H9 (cell line): Measurements from ENCODE around the gene DDI2. TPM values are rescaled to one million over a fixed set of nuclear protein-coding genes. Genes with fewer than 3 reads are reported as not detected.

Experiments
- DNase-seq: peaks from one replicate; pipeline ENCODE4 v3.0.0-alpha.2; 2017
- H2AFZ ChIP-seq: one replicate; pipeline ENCODE4 v1.6.1; 2013; ENCODE audit warnings: mild to moderate bottlenecking, low read length, control low read depth, moderate library complexity
- H2AK5ac ChIP-seq: 2 replicates; pipeline ENCODE4 v1.6.1; 2013; ENCODE audit warnings: low read length, control low read depth, mixed read lengths; ENCODE audit not compliant: insufficient read length
- H2BK120ac ChIP-seq: one replicate; pipeline ENCODE4 v1.6.1; 2013; ENCODE audit warnings: low read depth, mild to moderate bottlenecking, low read length, control low read depth, inconsistent platforms; ENCODE audit not compliant: poor library complexity, severe bottlenecking
- H2BK12ac ChIP-seq: 2 replicates; pipeline ENCODE4 v1.6.1; 2013; ENCODE audit warnings: low read length, control low read depth, mixed read lengths, low read depth; ENCODE audit not compliant: insufficient read length
- H2BK15ac ChIP-seq: 2 replicates; pipeline ENCODE4 v1.6.1; 2013; ENCODE audit warnings: low read depth, low read length, control low read depth
- H2BK20ac ChIP-seq: one replicate; pipeline ENCODE4 v1.6.1; 2013; ENCODE audit warnings: low read depth, mild to moderate bottlenecking, low read length, control low read depth, inconsistent platforms; ENCODE audit not compliant: poor library complexity, severe bottlenecking
- H2BK5ac ChIP-seq: 2 replicates; pipeline ENCODE4 v1.6.1; 2013; ENCODE audit warnings: low read length, control low read depth, mixed read lengths; ENCODE audit not compliant: insufficient read length
- H3K14ac ChIP-seq: 2 replicates; pipeline ENCODE4 v1.6.1; 2013; ENCODE audit warnings: low read length, control low read depth; ENCODE audit not compliant: insufficient read depth
- H3K18ac ChIP-seq: 2 replicates; pipeline ENCODE4 v1.6.1; 2013; ENCODE audit warnings: low read depth, mild to moderate bottlenecking, mixed read lengths, low read length, control low read depth; ENCODE audit not compliant: insufficient read length
- H3K23ac ChIP-seq: 2 replicates; pipeline ENCODE4 v1.6.1; 2013; ENCODE audit warnings: low read length, control low read depth, mixed read lengths, low read depth; ENCODE audit not compliant: insufficient read length
- H3K23me2 ChIP-seq: 2 replicates; pipeline ENCODE4 v1.6.1; 2013; ENCODE audit warnings: low read depth, mild to moderate bottlenecking, mixed read lengths, low read length, control low read depth; ENCODE audit not compliant: insufficient read length, poor library complexity, severe bottlenecking
- H3K27ac ChIP-seq: 2 replicates; pipeline ENCODE4 v1.5.1; 2013; ENCODE audit warnings: low read length, control low read depth, mixed read lengths, low read depth; ENCODE audit not compliant: insufficient read length
- H3K27me3 ChIP-seq: 2 replicates; pipeline ENCODE4 v1.6.1; 2013; ENCODE audit warnings: low read length, control low read depth, inconsistent platforms; ENCODE audit not compliant: insufficient read depth
- H3K4ac ChIP-seq: 2 replicates; pipeline ENCODE4 v1.6.1; 2013; ENCODE audit warnings: low read depth, mild to moderate bottlenecking, control low read depth, inconsistent platforms, low read length, moderate library complexity
- H3K4me1 ChIP-seq: 2 replicates; pipeline ENCODE4 v1.6.1; 2013; ENCODE audit warnings: low read length, control low read depth, inconsistent platforms; ENCODE audit not compliant: insufficient read depth
- H3K4me2 ChIP-seq: 2 replicates; pipeline ENCODE4 v1.6.1; 2013; ENCODE audit warnings: low read length, control low read depth, mixed read lengths; ENCODE audit not compliant: insufficient read length, insufficient read depth
- H3K56ac ChIP-seq: 2 replicates; pipeline ENCODE4 v1.6.1; 2013; ENCODE audit warnings: low read depth, mild to moderate bottlenecking, mixed read lengths, low read length, control low read depth; ENCODE audit not compliant: insufficient read length
- H3K79me1 ChIP-seq: 2 replicates; pipeline ENCODE4 v1.6.1; 2013; ENCODE audit warnings: low read depth, mild to moderate bottlenecking, moderate library complexity, low read length, control low read depth, inconsistent platforms; ENCODE audit not compliant: insufficient read depth, poor library complexity, severe bottlenecking
- H3K79me2 ChIP-seq: 2 replicates; pipeline ENCODE4 v1.6.1; 2013; ENCODE audit warnings: low read length, control low read depth, inconsistent platforms; ENCODE audit not compliant: insufficient read depth
- H3K9ac ChIP-seq: 2 replicates; pipeline ENCODE4 v1.6.1; 2013; ENCODE audit warnings: low read length, control low read depth, mixed read lengths; ENCODE audit not compliant: insufficient read length; ENCODE audit errors: extremely low read depth
- H3K9me3 ChIP-seq: one replicate; pipeline ENCODE4 v1.6.1; 2013; ENCODE audit warnings: low read depth, low read length, inconsistent platforms; ENCODE audit not compliant: control insufficient read depth
- H3T11ph ChIP-seq: one replicate; pipeline ENCODE4 v1.6.1; 2013; ENCODE audit warnings: mild to moderate bottlenecking, low read length, control low read depth, inconsistent platforms
- H4K20me1 ChIP-seq: one replicate; pipeline ENCODE4 v1.6.1; 2013; ENCODE audit not compliant: control insufficient read depth, insufficient read length, insufficient read depth
- H4K5ac ChIP-seq: 2 replicates; pipeline ENCODE4 v1.6.1; 2013; ENCODE audit warnings: low read depth, mild to moderate bottlenecking, mixed read lengths, low read length, control low read depth; ENCODE audit not compliant: insufficient read length
- H4K8ac ChIP-seq: replicated peaks from 2 replicates; pipeline ENCODE4 v1.6.1; 2013; ENCODE audit warnings: low read length, control low read depth, mixed read lengths, low read depth; ENCODE audit not compliant: insufficient read length
- H4K91ac ChIP-seq: 2 replicates; pipeline ENCODE4 v1.6.1; 2013; ENCODE audit warnings: low read depth, mild to moderate bottlenecking, moderate library complexity, mixed read lengths, low read length, control low read depth; ENCODE audit not compliant: insufficient read length
- H3K27ac Mint-ChIP-seq, 3 experiments: 2 replicates in 2 of 3; 3 replicates in 1 of 3; pipeline ENCODE4 v1.8.0; 2020 to 2021; ENCODE audit warnings: mixed read lengths in 3 of 3, mild to moderate bottlenecking in 1 of 3, moderate library complexity in 1 of 3
- H3K27me3 Mint-ChIP-seq: 2 replicates; pipeline ENCODE4 v1.8.0; 2021; ENCODE audit warnings: low read depth, mild to moderate bottlenecking, moderate library complexity, mixed read lengths
- H3K36me3 Mint-ChIP-seq, 3 experiments: 2 replicates in 2 of 3; 3 replicates in 1 of 3; pipeline ENCODE4 v1.8.0; 2020 to 2021; ENCODE audit warnings: low read depth in 3 of 3, mixed read lengths in 3 of 3; ENCODE audit not compliant: insufficient read depth in 1 of 3
- H3K4me1 Mint-ChIP-seq, 2 experiments: 2 replicates each; pipeline ENCODE4 v1.8.0; 2020; ENCODE audit warnings: mixed read lengths in 2 of 2
- H3K4me3 Mint-ChIP-seq, 2 experiments: 2 replicates in 1 of 2; 3 replicates in 1 of 2; pipeline ENCODE4 v1.8.0; 2020 to 2021; ENCODE audit warnings: mild to moderate bottlenecking in 2 of 2, mixed read lengths in 2 of 2, moderate library complexity in 1 of 2
- H3K9me3 Mint-ChIP-seq, 2 experiments: 2 replicates in 1 of 2; 3 replicates in 1 of 2; pipeline ENCODE4 v1.8.0; 2020; ENCODE audit warnings: mild to moderate bottlenecking in 2 of 2, mixed read lengths in 2 of 2, moderate library complexity in 1 of 2
- CTCF ChIP-seq: fragments of 200-600 bp; sonication (generic); conservative IDR thresholded peaks from 3 replicates; pipeline ENCODE4 v1.8.0; 2021; ENCODE audit warnings: antibody characterized with exemption, mild to moderate bottlenecking
- WGBS: extraction: QIAGEN DNeasy Blood & Tissue Kit; methylation state at CpG from one replicate; pipeline ENCODE4 v1.1.7; 2013; ENCODE audit warnings: missing lambda C conversion rate, low lambda C conversion rate, mixed read lengths; ENCODE audit not compliant: insufficient read length; ENCODE audit errors: extremely low coverage; 5-methylcytosine and 5-hydroxymethylcytosine counted together
- long read RNA-seq: library from polyadenylated mRNA; unstranded; transcript quantifications from one replicate; pipeline ENCODE4 v2.0.0, GENCODE V29; 2020
- total RNA-seq: library from RNA; stranded (reverse); gene quantifications from 2 replicates; pipeline ENCODE4 v1.2.1, GENCODE V29; 2021

The DDI2 gene
- 45.0 and 51.0 TPM in 2 replicates for total RNA-seq
- long read RNA-seq, full-length matches to known transcripts, result 34 of 59 reads
- long read RNA-seq, partial matches to known transcripts, result 7 of 59 reads
- long read RNA-seq, other reads (novel, unspliced or antisense), result 18 of 59 reads

- no peak within 1 kb of the TSS for H3K56ac ChIP-seq
- H3K4me3 Mint-ChIP-seq, result peak within 1 kb of the TSS; percentile 88 to 98
- H3K9me3 ChIP-seq, result no peaks in the 10 kb centered on the region
- H4K91ac ChIP-seq, result no peak within 1 kb of the TSS
- H2BK15ac ChIP-seq, result no peak within 1 kb of the TSS
- no peak within 1 kb of the TSS for H3K27ac ChIP-seq
- peaks cover 0 to 3% (median 2%) of the 10 kb centered on the region in 3 experiments; a peak in 4 of 7 replicates for H3K36me3 Mint-ChIP-seq
- no peak within 1 kb of the TSS for H2AK5ac ChIP-seq
- no peaks in the 10 kb centered on the region for H3K79me1 ChIP-seq
- H3K27me3 Mint-ChIP-seq, result no peaks in the 10 kb centered on the region
- peaks cover 6% of the 10 kb centered on the region for H3K23me2 ChIP-seq
- H3T11ph ChIP-seq, result no peak within 1 kb of the TSS
- peak within 1 kb of the TSS; percentile 74 for H3K9ac ChIP-seq
- WGBS, result no CpG with 5 or more reads among the region's 86 CpGs
- no peak within 1 kb of the TSS for H4K8ac ChIP-seq
- no peak within 1 kb of the TSS for H2BK5ac ChIP-seq
- peaks cover 4% of the 10 kb centered on the region for H3K4me1 ChIP-seq
- no peak for TF ChIP-seq CTCF
- peaks cover 33% of the 10 kb centered on the region; the same call in 1 of the 2 replicates for H3K79me2 ChIP-seq
- no peak within 1 kb of the TSS for H2BK20ac ChIP-seq
- H3K4me2 ChIP-seq, result peak within 1 kb of the TSS; percentile 83
- no peak within 1 kb of the TSS for H2BK12ac ChIP-seq
- H3K23ac ChIP-seq, result no peak within 1 kb of the TSS
- no peaks in the 10 kb centered on the region for H3K27me3 ChIP-seq
- H2AFZ ChIP-seq, result peak within 1 kb of the TSS; percentile 79
- no peaks in the 10 kb centered on the region for H3K9me3 Mint-ChIP-seq
- H3K14ac ChIP-seq, result peak within 1 kb of the TSS; percentile 86
- no peak within 1 kb of the TSS for H2BK120ac ChIP-seq
- DNase-seq, result peak; percentile 98
- H3K27ac Mint-ChIP-seq, result peak within 1 kb of the TSS; percentile 74 to 82 (median 80)
- peak within 1 kb of the TSS; percentile 13 for H3K18ac ChIP-seq
- no peak within 1 kb of the TSS for H3K4ac ChIP-seq
- H3K4me1 Mint-ChIP-seq, result peaks cover 19 to 24% of the 10 kb centered on the region in 2 experiments
- H4K5ac ChIP-seq, result no peak within 1 kb of the TSS
- H4K20me1 ChIP-seq, result no peaks in the 10 kb centered on the region
Observed at GRCh38 chr1:15617173-15618076, at the start of gene DDI2. DDI2 (plus strand) TSS chr1:15617458; CDS start chr1:15617671, 213 bp downstream.
